IPS-18c (cell line): ENCODE data around the gene PRDM16.

Source experiments
- H3K4me3 ChIP-seq: 2 replicates; pipeline ENCODE4 v1.7.0; 2013; ENCODE audit warnings: low read depth, mild to moderate bottlenecking, low read length, moderate library complexity; ENCODE audit not compliant: insufficient read depth
- H3K9me3 ChIP-seq: one replicate; pipeline ENCODE4 v1.6.1; 2013; ENCODE audit warnings: mild to moderate bottlenecking, low read length, moderate library complexity; ENCODE audit not compliant: control insufficient read depth, insufficient read depth

PRDM16 gene

DNA sequence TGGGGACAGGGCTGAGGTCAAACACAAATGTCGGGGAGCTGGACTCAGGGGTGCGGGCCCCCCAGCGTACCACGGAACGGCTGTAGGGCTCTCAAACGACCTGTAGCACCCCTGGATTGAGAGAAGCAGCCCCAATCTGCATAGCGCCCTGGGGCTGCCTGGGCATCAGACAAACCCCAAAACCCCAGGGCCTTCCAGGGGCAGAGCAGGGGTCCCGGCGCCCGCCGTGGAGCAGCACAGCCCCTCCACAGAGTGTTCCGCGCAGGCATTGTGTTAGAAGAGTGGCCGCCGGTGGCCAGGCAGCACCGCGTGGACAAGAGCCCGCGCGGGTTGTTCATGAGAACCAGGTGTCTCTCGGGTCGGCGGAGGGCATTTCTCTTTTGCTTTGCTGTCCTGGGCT is 321.3 kb downstream of the PRDM16 start:
- no peak overlapping the region for H3K4me3 ChIP-seq

DNA sequence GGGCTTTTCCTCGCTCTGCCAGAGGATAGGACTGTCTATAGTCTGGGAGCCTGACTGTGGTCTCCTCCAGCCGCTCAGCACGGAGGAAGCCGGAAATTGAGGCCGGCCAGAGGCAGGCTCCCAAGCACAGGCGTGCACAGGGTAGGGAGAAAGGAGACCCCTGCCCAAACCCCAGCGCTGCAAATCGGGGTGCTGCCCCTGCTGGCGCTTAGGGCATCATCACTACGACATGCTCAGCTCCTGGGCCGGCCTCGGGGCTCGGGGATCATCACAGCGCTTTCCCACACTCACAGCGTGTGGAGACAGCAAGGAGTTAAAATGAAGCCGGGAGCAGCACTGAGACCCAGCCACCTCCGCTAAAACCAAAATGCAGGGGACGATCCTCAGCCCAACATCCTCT is 322.7 kb downstream of the PRDM16 start:
- Histone ChIP-seq H3K4me3 (no peak overlapping the region), H3K9me3 (no peaks in the 10 kb centered on the region)

More for the DNA sequence above, 321.3 kb downstream of the PRDM16 start:
- no peaks in the 10 kb centered on the region for H3K9me3 ChIP-seq

DNA sequence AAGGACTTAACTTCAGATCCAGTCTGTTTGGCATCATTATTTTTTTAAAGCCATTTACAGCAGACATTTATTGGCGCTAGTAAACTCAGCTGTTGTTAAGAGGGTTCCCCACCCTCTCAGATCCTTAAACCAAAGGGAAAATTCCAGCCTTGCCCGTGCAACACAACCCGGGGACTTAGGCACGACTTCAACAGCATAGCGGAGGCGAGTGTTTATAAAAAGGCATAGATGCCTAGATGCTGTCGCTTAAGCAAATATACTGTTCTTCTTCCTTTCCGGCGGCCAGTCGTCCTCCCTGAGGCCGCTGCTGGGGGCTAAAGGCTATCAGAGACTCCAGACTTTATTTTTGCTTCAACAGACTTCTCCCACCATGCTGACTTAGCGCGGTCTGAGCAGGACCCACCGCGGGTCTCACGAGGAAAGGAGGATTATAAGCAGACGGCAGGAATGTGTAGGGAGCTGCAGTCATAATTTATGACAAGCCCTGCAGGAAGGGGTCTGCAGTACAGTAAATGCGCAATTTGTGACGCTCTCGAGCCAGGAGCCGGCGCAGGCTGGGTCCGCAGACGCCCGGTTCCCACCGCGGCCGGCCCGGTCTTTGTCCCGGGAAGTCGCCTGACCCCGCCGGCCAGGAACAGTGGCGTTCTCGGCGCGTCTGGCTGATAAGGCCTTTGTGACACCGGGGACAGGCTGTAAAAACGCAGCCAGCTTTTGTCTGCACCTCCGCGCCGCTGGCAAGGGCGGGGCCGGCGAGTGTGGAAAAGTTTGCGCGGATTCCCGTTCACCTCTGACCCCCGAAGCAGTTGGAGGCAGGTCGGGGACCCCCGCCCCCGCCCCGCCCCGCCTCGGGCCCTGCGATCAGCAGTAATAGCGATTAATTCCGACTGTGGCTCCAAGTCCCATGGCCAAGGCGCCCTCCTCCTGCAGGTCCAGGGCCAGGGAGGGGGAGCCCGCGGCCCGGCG is 324.3 kb downstream of the PRDM16 start:
- Histone ChIP-seq H3K9me3 (no peaks in the 10 kb centered on the region), H3K4me3 (peak overlapping the region; percentile 40)

DNA sequence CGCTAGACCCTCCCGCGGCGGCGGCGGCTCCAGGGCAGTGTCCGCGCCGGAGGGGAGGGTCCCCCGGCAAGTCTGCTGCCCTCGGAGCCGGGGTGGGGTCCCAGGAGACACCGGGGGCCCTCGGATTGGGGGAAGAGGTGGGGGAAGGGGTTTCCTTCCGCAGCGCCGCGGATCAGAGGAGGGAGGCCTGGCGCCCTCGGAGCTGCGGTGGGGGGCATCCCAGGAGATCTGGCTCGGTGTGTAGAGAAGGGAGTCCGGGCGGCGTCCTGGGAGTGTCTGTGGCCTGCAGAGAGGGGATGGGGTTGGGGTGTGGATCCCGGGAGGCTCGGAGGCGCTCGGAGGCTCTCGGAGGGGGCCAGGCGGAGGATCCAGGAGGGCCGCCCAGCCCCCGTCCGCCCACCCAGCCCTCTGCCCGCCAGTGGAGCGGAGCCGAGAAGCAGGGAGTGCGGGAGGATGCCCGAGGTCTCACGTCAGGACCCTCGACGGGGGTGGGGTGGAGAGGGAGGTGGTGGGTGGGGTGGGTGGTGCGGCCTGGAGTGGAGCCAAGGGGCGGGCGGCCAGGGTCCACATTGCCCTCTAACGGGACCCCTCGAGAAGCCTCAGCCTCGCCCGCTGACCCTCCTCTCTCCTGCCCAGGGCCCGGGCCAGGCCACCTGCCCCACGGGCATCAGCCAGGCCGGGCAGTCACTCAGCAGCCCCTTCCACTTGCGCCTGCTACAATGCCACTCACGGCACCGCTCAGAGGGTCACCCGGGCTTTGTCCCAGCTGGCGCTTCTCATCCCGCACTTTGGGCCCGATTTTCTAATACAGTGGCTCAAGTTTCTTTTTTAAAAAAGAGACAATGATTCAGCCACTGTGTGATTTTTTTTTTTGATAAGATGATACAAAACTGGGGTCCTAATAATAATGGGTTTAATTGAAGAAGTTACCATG is 325.3 kb downstream of the PRDM16 start:
- peak overlapping the region; percentile 40 for H3K4me3 ChIP-seq
- no peaks in the 10 kb centered on the region for H3K9me3 ChIP-seq

DNA sequence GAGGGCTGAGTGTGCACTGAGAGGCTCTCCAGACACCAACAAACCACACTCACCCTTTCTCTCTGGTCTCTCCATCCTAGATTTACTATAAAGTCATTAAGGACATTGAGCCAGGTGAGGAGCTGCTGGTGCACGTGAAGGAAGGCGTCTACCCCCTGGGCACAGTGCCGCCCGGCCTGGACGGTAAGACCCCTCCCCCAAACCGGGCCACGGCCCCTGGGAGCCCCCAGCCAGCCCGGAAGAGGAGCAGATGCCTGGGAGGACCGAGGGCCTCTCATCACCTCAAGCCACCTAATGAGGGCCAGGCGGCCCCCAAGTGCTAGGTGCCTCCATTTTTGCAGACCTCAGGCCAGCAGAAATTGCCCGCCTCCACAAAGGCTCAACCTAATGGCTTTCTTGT is 327.4 kb downstream of the PRDM16 start:
- Histone ChIP-seq H3K9me3 (no peaks in the 10 kb centered on the region), H3K4me3 (no peak overlapping the region)

DNA sequence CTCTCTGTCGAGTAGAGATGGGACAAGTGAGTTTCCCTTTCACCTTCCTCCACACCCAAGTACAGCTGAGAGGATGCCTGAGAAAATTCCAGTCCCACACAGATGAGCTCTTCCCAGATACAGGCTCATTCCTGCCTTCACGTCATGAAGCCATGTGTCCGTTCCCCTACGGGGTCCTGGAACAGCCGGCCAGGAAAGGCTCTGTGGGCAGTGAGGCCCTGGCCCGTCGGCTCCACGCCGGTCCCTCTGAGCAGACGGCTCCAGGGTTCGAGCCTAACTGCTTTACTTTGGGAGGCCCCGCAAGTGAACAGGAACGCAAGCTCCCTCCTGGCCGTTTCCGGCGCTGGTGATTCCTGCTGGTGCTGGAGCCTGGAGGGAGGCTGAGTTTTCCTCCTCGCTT is 328.3 kb downstream of the PRDM16 start:
- no peaks in the 10 kb centered on the region for H3K9me3 ChIP-seq
- H3K4me3 ChIP-seq = no peak overlapping the region

DNA sequence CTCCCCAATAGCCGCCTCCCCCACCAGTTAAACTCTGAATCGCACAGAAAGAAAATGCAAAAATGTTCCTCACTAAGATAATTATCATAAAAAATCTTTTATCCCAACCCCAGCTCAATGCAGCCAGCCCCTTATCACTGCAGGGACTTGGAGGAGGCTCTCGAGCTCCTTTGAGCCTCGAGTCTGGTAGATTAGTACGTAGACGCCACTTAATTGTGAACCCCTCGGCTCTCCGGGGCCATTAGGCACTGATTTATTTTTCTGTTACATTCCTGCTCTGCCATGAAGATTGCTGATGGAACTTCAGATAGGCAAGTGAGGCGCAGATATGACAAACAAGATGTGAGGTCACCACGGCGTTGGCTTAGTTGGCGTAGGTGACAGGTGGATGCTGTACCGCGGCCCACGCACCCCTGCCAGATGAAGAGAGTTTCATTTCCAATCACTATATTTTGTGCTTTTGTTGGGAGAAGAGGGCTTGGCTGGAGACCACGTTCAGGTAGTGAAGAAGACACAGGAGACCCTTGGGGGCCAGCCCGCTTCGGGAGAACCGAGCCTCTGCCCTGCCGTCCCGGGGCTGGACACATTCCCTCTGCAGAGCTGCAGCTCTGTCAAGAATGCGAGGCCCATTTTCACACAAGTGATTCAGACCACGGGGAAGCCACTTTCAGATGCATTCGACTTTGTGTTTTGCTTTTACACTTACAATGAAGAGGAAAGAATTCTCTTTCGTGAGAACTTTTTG is 329.6 kb downstream of the PRDM16 start:
- H3K4me3 ChIP-seq = no peak overlapping the region

DNA sequence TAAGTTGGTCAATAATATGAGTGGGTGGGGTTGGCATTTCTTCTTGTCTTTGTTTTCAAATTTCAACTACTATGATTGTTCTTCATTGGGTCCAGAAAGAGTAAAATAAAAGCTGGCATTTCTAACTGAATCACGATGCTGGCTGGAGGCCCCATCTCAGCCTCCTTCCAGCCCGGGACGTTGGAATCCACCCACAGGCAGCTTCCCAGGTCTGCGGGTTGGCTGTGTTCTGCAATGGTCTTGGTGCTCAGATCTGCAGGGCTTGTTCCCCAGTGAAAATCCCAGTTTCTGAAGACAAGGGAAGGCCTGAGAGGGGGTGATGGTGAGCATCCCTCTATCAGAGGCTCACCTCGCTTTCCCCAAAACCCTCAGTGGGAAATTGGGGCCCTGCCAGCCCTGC is 330.7 kb downstream of the PRDM16 start:
- Histone ChIP-seq H3K4me3 (no peak overlapping the region), H3K9me3 (no peaks in the 10 kb centered on the region)

More for the DNA sequence above, 329.6 kb downstream of the PRDM16 start:
- no peaks in the 10 kb centered on the region for H3K9me3 ChIP-seq

DNA sequence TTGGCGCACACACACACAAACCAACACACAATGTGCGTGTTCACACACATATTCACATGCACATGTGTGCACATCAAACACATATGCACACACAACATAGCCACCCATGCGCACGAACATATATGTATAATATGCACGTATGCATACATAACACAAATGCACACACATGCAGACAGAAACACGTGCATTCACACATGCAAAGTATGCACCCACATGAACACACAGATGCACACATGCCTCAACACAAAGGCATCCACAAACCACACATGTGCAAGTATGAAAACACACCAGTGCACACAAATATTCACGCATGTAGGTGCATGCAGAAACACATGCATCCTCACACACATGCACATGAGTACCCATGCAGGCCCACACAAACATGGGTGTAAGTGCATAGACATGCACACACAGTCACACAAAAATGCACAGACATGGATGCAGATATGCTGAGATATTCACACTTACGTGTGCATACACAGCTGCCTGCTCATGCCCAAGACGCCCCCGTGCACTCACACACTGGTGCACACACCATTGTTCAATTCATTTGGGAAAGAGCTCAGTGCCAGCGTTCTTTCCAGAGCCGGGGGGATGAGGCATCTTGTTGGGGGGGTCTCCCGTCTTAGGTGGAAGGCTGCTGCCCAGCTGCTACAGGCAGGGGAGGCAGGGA is 332.7 kb downstream of the PRDM16 start:
- no peaks in the 10 kb centered on the region for H3K9me3 ChIP-seq
- no peak overlapping the region for H3K4me3 ChIP-seq

DNA sequence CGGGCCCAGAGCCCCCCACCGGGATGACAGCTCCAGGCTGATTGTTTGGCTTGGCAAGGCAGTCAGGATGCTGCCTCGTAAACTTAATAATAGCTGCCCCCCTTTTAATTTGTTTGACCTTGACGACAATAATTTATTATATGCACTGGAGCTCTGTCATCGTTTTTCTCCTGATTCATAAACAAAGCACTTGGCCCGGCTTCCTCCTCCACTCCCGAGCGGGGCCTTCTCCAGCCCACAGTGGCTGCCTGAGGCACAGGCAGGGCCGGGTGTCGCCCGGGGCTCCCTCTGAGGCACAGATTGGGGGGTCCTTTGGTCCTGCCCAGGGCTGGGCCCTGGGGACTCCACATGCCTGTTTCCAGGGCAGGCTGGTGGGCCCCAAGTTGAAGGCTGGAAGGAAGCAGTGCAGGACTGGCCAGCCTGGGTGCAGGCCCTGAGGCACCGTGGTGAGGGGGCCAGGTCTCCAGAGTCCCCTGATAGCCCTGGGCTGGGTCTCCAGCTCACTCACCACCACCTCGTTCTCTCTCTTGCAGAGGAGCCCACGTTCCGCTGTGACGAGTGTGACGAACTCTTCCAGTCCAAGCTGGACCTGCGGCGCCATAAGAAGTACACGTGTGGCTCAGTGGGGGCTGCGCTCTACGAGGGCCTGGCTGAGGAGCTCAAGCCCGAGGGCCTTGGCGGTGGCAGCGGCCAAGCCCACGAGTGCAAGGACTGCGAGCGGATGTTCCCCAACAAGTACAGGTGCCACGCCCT is 333.4 kb downstream of the PRDM16 start:
- Histone ChIP-seq H3K4me3 (no peak overlapping the region; the same call in 1 of the 2 replicates), H3K9me3 (no peaks in the 10 kb centered on the region)

DNA sequence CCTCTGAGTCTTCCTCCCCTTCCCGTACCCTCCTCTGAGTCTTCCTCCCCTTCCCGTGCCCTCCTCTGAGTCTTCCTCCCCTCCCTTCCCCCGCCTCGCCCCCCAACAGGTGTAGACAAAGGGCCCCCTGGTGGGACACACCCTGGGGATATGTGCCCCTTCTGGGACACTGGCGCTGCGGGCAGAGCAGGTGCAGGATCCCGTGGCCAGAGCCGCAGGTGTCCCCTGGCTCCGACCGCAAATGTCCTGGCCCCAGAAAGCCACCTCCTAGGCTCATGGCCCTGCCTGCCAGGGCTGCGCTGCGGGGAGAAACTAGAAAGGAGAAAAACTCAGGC is 334.0 kb downstream of the PRDM16 start:
- Histone ChIP-seq H3K4me3 (no peak overlapping the region), H3K9me3 (no peaks in the 10 kb centered on the region)

DNA sequence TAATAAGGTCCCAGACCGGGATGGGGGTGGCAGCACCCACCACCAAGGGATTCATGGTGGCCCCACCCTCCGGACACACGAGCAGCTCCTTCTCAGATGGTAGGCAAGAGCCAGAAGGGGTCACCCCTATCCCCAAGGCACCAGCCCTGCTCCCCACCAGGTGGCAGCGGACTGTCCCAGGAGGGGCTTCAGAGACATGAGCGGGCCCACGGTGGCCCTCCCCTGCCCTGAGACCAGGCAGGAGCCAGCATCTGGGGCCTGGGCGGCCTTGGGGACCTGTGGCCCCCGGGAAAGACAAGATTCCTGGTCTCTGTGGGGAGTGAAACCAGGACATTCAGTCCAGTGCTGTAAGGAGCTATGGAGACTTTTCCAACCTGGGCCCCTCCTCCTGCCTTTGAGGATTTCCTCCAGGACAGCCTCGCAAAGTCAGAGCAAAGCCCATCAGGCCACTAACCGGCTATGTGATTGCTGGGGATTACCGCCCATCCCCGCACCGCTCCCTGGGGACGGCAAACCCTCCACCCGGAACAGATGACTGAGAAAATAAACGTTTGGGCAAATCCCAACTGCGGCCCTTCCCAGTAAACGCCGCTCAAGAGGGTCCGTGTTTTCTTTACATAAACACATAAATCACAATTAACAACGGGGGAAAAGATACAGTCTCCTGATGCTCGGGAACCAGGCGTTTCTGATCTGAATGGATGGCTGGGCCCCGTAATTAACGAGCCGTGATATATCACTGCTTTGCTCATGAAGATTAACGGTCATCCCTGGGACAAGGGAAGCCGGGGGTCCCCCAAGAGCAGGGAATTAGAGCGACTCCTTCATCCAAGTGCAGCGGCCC is 334.6 kb downstream of the PRDM16 start:
- Histone ChIP-seq H3K4me3 (no peak overlapping the region), H3K9me3 (no peaks in the 10 kb centered on the region)

DNA sequence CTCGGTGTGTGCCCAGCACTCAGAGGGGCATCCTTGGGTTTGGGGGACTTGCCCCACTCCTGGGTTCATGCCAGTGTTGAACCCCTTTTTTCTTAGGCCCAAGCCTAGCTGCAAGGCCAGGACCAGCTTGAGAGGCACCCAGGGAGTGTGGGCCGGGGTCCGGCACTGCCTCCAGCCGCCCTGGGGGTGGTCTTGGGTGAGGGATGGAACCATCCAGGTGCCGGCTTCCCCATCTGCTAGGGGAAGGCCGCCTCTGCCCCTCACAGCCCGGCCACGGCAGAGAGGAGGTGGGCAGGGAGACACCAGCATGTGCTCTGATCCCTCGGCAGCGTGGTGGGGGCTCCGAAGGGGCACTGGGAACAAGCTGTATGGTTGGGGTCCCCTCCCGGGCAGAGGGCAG is 335.3 kb downstream of the PRDM16 start:
- no peak overlapping the region for H3K4me3 ChIP-seq

DNA sequence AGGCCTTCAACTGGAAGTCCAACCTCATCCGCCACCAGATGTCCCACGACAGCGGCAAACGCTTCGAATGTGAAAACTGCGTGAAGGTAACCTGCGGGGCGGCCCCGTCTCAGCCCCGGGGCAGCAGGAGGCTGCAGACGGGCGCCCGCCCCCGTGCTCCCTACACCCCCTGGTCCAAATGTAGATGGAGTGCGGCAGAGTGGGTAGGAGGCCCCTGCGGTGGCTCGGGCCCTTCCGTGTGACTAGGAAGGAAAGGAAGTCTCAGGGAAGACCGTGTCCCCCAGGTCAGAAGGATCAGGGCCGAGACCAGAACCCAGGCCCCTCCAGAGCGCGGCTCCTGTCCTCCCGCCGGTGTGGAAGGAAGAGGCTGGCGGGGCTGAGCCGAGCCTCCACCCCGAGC is 335.8 kb downstream of the PRDM16 start:
- no peaks in the 10 kb centered on the region for H3K9me3 ChIP-seq
- no peak overlapping the region for H3K4me3 ChIP-seq

More for the DNA sequence above, 335.3 kb downstream of the PRDM16 start:
- no peaks in the 10 kb centered on the region for H3K9me3 ChIP-seq

DNA sequence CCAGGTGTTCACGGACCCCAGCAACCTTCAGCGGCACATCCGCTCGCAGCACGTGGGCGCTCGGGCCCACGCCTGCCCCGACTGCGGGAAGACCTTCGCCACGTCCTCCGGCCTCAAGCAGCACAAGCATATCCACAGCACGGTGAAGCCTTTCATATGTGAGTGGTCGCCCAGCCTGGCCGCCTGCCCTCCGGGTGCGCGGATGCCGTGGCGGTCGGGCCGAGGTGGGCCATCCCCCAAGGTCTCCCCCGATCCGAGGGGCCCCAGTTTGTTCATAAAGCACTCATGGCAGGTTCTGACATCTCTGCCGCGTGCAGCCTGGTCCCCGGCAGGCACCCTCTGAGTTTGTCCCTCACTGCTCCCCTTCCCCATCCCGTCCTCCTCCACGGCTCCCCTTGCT is 336.5 kb downstream of the PRDM16 start:
- H3K4me3 ChIP-seq = no peak overlapping the region
- no peaks in the 10 kb centered on the region for H3K9me3 ChIP-seq
